AG09309 (cell line): ENCODE measurements around the gene PLOD1.
"Not testable (repeated sequence)": the region's sequence is repeated elsewhere in the genome, so short reads cannot be mapped to it uniquely, and the experiment has no call there.

ENCODE experiments used
- DNase-seq: peaks from one replicate; pipeline ENCODE4 v3.0.0-alpha.2; 2010; ENCODE audit warnings: low read depth
- H3K4me3 ChIP-seq: 2 replicates; pipeline ENCODE4 v1.5.1; 2011; ENCODE audit warnings: mild to moderate bottlenecking, low read depth, low read length, moderate library complexity; ENCODE audit not compliant: control insufficient read depth
- TF ChIP-seq, protein P1 (sequence below): IDR thresholded peaks from 2 replicates; pipeline ENCODE4 v1.5.1; 2011; ENCODE audit warnings: mild to moderate bottlenecking, low read depth, low read length, inconsistent platforms; ENCODE audit not compliant: insufficient read depth, control insufficient read depth; ENCODE audit errors: missing control alignments

Gene PLOD1

DNA sequence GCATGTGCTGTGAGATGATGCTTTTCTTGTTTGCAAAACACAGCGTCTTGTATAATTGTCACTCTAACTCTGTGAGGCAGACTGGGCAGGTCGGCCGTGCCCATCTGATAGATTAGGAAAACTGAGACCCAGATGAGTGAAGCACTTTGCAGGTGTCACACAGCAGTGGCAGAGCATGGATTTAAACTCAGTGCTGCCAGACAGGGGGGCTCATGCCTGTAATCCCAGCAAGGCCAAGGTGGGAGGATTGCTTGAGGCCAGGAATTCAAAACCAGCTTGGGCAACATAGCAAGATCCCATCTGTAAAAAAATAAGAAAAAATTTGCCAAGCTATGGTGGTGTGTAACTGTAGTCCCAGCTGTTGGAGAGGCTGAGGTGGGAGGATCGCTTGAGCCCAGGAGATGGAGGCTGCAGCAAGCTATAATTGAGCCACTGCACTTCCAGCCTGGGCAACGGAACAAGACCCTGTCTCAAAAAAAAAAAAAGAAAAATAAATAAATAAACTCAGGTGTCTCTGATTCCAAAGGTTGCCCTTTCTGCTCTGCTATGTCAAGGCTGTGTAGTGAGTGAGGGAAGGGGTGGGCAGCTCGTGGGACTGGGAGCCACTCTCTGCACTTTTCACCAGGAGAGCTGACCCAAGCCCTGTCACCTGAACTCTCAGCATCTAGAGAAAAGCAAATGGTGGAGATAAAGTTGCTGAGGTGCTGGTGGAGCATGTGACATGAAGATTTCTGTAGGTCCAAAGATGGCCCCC is 42.9 kb upstream of the PLOD1 start:
- H3K4me3 ChIP-seq = no peak overlapping the region
- TF ChIP-seq, protein P1, sequence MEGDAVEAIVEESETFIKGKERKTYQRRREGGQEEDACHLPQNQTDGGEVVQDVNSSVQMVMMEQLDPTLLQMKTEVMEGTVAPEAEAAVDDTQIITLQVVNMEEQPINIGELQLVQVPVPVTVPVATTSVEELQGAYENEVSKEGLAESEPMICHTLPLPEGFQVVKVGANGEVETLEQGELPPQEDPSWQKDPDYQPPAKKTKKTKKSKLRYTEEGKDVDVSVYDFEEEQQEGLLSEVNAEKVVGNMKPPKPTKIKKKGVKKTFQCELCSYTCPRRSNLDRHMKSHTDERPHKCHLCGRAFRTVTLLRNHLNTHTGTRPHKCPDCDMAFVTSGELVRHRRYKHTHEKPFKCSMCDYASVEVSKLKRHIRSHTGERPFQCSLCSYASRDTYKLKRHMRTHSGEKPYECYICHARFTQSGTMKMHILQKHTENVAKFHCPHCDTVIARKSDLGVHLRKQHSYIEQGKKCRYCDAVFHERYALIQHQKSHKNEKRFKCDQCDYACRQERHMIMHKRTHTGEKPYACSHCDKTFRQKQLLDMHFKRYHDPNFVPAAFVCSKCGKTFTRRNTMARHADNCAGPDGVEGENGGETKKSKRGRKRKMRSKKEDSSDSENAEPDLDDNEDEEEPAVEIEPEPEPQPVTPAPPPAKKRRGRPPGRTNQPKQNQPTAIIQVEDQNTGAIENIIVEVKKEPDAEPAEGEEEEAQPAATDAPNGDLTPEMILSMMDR = no peak
- DNase-seq = no peak

DNA sequence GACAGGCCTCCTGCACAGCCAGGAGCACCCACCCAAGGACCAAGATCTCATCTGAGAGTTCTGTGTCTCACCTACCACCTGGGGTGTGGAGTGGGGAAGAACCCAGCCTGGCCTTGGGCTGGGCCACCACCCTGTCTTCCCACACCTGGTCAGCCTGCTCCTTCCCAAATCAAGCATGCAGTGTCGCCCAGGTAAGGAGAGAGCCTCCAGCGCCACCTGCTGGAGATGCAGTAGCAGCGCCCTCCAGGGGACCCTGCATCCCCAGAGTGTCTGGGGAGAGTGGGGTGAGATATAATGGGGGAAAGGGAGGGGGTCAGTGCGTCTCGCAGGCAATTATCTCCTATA is 40.6 kb upstream of the PLOD1 start:
- no peak for DNase-seq
- no peak overlapping the region for H3K4me3 ChIP-seq
- TF ChIP-seq, protein P1 = peak; percentile 96

DNA sequence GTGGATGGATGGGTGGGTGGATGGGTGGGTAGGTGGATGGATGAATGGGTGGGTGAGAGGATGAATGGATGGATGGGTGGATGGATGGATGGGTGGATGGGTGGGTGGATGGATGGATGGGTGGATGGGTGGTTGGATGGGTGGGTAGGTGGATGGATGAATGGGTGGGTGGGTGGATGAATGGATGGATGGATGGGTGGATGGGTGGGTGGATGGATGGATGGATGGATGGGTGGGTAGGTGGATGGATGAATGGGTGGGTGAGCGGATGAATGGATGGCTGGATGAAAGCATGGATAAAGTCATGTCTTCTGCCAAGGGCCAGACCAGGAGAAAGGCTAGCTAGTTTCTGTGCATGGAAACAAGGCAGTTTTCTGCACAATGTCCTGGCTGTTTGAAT is 40.0 kb upstream of the PLOD1 start:
- not testable (repeated sequence) for DNase-seq, H3K4me3 ChIP-seq

DNA sequence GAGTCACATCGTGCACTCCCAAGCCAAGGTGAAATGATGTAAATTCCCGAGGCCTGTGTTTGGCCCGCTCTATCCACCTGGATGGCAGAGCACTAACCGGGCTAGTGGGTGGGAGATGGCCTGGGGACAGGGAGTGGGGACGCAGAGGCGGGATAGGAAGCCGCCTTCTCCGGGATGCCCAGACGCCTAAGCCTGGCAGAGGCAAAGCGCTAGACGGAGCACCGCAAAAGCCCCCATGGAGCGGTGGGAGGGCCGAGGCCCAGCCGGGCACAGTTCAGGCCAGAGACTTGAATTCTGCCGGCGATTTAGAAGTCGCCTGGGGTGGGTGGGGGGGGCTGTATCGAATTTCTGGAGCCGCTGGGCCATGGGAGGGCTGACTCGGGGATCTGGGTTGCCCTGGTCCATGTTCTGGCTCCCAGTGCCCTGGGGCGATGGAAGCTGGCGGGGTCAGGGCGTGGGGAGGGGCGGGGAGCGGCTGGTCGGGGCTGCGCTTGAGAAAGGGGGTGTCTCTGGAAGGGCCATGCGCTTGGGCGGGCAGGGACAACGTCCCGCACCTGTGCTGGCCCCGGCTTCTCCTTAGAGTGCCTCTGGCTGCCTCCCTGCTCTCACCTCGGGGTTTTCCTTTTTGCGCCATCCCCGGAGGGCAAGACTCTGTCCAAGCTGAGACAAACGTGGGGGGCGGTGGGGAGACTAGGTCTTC is 36.3 kb upstream of the PLOD1 start:
- no peak overlapping the region for H3K4me3 ChIP-seq
- no peak for DNase-seq
- TF ChIP-seq, protein P1 = no peak

DNA sequence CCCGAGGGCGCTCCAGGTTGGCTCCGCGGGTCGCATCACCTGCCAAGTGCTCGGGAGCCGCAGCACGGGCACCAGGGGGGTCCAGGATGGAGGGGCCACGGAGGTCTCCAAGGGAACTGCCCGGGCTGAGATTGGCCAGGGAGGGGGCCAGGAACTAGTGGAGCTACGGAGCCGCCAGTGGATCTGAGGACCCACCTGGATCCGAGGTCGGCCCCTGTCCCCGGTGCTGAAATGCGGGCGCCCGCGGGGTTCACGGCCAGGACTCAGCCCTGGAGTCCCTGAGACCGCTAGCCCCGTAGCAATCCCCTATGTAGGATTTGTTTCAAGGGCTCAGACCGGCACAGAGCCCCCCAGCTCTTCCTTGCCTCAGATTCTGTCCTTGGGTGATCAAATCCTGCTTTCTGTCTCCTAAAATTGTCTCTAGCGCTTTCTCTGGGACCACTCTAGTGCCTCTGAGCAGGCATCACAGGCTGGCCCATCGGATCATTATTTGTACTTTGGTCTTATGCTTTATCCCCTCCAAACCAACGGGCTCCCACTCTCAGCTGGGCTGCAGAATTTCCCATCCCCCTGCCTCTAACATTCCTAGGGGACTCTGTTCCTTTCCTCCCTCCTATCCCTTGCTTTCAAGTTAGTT is 35.6 kb upstream of the PLOD1 start:
- H3K4me3 ChIP-seq = no peak overlapping the region
- DNase-seq = no peak
- TF ChIP-seq, protein P1 = no peak

DNA sequence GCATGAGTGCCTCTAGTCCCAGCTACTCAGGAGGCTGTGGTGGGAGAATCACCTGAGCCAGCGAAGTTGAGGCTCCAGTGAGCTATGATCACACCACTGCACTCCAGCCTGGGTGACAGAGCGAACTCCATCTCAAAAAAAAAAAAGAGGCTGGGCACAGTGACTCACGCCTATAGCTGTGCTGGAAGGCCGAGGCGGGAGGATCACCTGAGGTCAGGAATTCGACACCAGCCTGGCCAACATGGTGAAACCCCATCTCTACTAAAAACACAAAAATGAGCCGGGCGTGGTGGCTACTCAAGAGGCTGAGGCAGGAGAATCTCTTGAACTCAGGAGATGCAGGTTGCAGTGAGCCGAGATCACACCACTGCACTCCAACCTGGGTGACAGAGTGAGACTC is 33.1 kb upstream of the PLOD1 start:
- not testable (repeated sequence) for DNase-seq

DNA sequence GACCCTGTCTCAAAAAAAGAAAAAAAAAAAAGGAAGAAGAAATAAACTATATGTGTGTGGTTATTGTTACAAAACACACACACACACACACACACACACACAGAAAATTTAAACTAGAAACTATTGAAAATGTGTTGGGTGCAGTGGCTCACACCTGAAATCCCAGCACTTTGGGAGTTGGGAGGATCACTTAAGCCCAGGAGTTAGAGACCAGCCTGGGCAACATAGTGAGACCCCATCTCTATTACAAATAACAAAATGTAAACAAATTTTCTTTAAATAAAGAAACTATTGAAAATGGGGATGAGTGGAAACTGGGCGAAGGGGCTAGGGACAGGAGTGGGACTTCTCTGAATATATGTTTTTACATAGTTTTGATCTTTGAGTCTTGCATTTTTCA is 31.3 kb upstream of the PLOD1 start:
- no peak overlapping the region for H3K4me3 ChIP-seq
- DNase-seq = no peak
- TF ChIP-seq, protein P1 = no peak

More for the DNA sequence above, 33.1 kb upstream of the PLOD1 start:
- H3K4me3 ChIP-seq = not testable (repeated sequence)

DNA sequence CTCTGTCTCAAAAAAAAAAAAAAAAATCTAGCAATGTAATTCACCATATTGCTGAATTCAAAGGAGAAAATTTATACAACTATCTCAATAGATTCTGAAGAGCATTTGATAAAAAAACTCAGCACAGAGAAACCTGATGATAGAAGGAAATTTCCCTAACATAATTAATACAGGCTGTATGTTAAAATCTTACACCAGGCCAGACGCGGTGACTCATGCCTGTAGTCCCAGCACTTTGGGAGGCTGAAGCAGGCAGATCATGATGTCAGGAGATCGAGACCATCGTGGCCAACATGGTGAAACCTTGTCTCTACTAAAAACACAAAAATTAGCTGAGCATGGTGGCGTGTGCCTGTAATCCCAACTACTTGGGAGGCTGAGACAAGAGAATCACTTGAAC is 30.4 kb upstream of the PLOD1 start:
- not testable (repeated sequence) for DNase-seq, H3K4me3 ChIP-seq
